ENCODE data around the gene EML6.

GRCh38 chr2:54867457-54867856 lies 144.0 kb downstream of the EML6 start:
- TF ChIP-seq POLR2A (IDR thresholded peaks at IDR 0.05; ENCODE audit: low read length), result no peak
- TF ChIP-seq, protein P1, sequence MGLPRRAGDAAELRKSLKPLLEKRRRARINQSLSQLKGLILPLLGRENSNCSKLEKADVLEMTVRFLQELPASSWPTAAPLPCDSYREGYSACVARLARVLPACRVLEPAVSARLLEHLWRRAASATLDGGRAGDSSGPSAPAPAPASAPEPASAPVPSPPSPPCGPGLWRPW (IDR thresholded peaks at IDR 0.05), result no peak

Data from A549 (cell line).